Adrenal gland (tissue), 5 donors: ENCODE data around the gene AOPEP.

Experiments used
- CTCF ChIP-seq, 6 experiments: fragments of 450-650 bp in 4 of 6; fragments of 200-600 bp in 2 of 6; sonication (generic) in 1 of 6; IDR thresholded peaks; 1 replicate in 5 of 6; 2 replicates in 1 of 6; pipeline versions ENCODE4 v1.5.1 to v1.8.0; 2016 to 2021; ENCODE audit warnings: antibody characterized with exemption in 6 of 6, mild to moderate bottlenecking in 2 of 6, moderate library complexity in 1 of 6
- POLR2A ChIP-seq, 2 donors: fragments of 450-650 bp; IDR thresholded peaks; one replicate each; pipeline ENCODE4 v1.6.1; 2017; ENCODE audit warnings: antibody characterized with exemption in 2 of 2, mild to moderate bottlenecking in 2 of 2, moderate library complexity in 1 of 2
- donor health status: DM: no; HTN: no; CAD: no.

GRCh38 chr9:95057101-95057500, 330.6 kb downstream of the AOPEP start:
- no peak for TF ChIP-seq CTCF (IDR thresholded peaks at IDR 0.05)
- no peak for TF ChIP-seq POLR2A (IDR thresholded peaks at IDR 0.05)
